Astrocyte of the spinal cord (primary cell): Measurements from ENCODE around the gene KCNK15.
"Not testable (repeated sequence)": the region's sequence is repeated elsewhere in the genome, so short reads cannot be mapped to it uniquely, and the experiment has no call there.

Experiments
- DNase-seq: peaks from one replicate; pipeline ENCODE4 v3.0.0; 2011; ENCODE audit warnings: low read depth, low spot score
- H3K4me3 ChIP-seq: 2 replicates; pipeline ENCODE4 v1.5.1; 2011; ENCODE audit warnings: low read depth, mild to moderate bottlenecking, low read length, moderate library complexity
- in situ Hi-C: cut with HindIII; loops from 2 replicates; pipeline ENCODE4 v1.10.0; 2017; ENCODE audit warnings: low sequenced_read_pairs
- TF ChIP-seq, protein P1 (sequence below): IDR thresholded peaks from 2 replicates; pipeline ENCODE4 v1.5.1; 2012; ENCODE audit warnings: low read depth, mild to moderate bottlenecking, low read length, inconsistent platforms

KCNK15 gene

DNA sequence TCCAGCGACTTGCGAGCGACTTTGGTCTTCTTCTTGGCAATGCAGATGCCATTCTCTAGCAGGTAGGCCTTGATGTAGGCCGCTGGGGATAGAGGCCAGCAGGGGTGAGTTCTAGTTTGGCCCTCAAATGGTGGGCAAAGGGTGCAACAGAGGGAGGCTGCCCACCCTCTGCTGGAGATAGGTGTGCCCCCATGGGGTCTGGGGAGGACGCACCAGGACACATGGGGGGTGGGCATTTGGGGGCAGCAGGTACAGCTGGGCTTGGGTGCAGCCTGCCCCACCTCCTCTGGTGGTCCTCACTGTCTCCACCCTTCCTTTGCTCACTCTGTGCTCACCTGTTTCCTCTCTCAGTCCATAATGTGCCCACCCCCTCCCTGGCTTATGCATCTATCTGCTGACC is 11.3 kb downstream of the KCNK15 start:
- DNase-seq = no peak
- TF ChIP-seq, protein P1, sequence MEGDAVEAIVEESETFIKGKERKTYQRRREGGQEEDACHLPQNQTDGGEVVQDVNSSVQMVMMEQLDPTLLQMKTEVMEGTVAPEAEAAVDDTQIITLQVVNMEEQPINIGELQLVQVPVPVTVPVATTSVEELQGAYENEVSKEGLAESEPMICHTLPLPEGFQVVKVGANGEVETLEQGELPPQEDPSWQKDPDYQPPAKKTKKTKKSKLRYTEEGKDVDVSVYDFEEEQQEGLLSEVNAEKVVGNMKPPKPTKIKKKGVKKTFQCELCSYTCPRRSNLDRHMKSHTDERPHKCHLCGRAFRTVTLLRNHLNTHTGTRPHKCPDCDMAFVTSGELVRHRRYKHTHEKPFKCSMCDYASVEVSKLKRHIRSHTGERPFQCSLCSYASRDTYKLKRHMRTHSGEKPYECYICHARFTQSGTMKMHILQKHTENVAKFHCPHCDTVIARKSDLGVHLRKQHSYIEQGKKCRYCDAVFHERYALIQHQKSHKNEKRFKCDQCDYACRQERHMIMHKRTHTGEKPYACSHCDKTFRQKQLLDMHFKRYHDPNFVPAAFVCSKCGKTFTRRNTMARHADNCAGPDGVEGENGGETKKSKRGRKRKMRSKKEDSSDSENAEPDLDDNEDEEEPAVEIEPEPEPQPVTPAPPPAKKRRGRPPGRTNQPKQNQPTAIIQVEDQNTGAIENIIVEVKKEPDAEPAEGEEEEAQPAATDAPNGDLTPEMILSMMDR = no peak
- in situ Hi-C loops = no loop called here

DNA sequence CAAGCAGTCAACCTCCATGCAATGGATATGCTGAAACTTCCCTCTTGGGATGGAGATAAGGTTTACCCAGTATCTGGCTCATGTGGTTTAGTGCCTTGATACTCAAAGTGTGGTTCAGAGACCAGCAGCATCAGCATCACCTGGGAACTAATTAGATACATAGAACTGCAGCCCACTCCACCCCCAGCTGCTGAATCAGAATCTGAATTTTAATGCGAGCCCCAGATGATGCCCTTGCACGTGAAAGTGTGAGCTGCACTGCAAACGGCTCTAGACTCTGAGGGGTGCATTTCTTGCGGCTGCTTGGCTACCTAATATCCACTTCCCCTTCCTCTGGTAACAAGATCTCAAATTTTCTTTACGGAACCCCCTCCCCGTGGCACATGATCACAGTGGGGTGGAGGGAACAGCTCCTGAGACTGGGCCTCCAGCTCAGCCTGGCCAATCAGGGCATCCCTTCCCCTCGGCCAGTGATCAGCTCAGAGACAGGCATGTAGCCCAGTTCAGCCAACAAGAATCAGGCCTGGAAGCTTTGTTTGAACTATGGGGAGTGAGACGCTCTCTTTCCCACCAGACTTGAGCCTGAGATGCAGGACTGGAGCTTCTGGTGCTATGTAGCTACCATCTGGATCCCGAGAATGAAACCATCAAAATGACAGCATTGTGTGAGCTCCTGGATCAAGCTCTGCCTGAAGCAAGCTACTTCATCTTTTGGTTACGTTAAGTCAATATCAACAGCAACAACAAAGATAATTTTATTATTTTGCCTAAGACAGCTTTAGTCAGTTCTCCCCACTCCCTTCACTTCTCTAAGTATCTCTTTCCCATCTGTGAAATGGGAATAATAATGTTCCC is 12.8 kb downstream of the KCNK15 start:
- in situ Hi-C loops = no loop called here
- no peak for DNase-seq
- no peak overlapping the region for H3K4me3 ChIP-seq
- TF ChIP-seq, protein P1 = no peak

More for the DNA sequence above, 11.3 kb downstream of the KCNK15 start:
- no peak overlapping the region for H3K4me3 ChIP-seq

DNA sequence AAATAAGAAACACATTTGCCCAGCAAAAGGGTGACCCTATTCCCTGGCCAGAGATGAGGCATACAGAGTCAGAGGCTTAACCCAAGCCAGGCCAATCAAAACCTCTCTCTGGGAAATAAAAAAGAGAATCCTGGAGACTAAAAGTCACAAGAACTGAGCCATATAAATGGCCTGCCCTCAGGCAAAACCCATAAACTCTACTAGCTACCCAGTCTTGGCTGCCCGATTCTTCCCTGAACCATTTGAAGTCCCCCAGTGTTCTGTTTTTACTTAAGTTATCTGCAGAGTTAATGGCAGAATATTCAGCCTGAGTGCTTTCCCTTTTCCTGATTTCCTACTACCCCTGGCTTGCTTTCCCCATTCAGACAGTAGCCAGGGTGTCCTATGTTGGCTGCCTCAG is 13.9 kb downstream of the KCNK15 start:
- no peak overlapping the region for H3K4me3 ChIP-seq
- in situ Hi-C loops = no loop called here
- TF ChIP-seq, protein P1 = no peak
- no peak for DNase-seq

DNA sequence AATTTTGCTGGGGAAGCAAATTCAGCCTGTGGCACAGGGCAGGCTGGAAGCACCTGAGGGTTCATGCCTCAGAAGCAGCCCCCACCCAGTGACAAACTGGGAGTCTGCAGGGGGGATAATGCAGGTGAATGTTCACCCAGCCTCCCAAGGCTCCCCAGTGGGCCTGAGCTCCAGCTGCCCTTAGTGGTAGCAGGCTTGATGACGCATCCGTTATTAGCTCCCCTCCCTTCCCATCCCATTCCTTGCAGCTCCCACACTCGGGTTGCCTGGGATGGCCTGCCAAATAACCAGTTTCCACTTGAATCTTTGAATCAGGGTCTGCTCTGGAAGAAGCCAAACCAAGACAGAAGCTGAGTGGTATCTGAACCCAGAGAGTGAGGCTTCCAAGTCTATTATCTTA is 15.8 kb downstream of the KCNK15 start:
- DNase-seq = no peak
- no peak overlapping the region for H3K4me3 ChIP-seq
- TF ChIP-seq, protein P1 = no peak
- in situ Hi-C loops = no loop called here

DNA sequence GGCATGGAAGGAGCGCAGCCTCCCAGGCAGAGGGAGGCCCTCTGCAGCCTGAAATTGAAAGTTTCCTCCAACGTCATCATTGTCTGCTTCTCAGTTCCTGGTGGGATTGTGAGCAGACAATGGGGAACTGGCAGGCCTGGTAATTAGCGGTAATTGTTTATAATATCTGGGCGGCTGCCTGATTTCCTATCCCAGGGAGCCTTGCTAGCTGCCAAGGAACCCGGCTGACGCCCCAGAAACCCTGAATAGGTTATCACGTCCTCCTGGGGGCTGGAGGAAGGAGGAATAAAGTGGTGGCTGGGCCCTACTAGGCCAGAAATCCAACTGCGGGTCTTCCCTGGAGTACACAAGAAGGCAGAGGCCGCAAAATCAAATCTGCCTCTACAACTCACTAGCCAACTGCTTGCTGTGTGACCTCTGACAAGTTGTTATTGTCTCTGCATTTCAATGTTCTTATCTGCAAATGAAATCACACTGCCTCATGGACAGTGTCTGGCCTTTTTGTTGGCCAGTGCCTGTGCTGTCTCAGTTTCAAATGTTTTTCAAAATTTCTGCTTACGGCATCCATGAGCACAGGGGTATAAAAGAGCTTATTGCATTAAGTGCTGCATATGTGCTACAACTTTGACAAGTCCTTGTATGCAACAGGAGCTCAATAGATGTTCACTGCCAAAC is 16.9 kb downstream of the KCNK15 start:
- no peak overlapping the region for H3K4me3 ChIP-seq
- TF ChIP-seq, protein P1 = no peak
- DNase-seq = no peak
- in situ Hi-C loops = no loop called here

DNA sequence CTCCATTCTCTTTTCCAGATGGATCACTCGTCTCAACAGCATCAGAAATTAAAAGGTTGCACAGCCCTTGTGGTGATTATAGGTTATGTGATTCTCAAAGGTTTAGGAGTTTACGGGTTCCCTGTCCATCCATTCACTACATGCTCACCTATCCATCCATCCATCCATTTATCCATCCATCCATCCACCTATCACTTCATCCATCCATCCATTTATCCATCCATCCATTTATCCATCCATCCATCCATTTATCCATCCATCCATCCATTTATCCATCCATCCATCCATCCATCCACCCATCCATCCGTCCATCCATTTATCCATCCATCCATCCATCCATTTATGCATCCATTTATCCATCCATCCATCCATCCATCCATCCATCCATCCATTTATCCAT is 18.1 kb downstream of the KCNK15 start:
- in situ Hi-C loops, DNase-seq, H3K4me3 ChIP-seq: not testable (repeated sequence)

DNA sequence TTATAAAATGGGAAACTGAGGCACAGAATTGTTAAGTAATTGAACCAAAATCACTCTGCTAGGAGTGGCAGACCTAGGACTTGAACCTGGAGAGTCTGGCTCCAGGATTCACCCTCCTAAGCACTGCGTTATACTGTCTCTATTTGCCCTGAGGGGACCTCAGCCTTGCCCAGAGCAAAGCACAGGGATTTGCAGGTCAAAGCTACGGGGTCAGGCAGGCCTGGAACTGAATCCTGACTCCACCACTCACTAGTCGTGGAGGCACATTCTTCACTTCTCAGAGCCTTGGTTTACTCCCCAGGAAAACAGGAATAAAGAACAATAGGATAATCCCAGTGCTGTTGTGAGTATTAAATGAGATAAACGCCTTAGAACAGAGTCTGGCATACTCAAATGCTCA is 19.4 kb downstream of the KCNK15 start:
- TF ChIP-seq, protein P1 = no peak
- DNase-seq = no peak
- in situ Hi-C loops = no loop called here
- H3K4me3 ChIP-seq = no peak overlapping the region
